ENCODE results near the gene NUDT16L1. TPM values are rescaled to one million over a fixed set of nuclear protein-coding genes. Genes with fewer than 3 reads are reported as not detected.
"Not testable (repeated sequence)": the region's sequence is repeated elsewhere in the genome, so short reads cannot be mapped to it uniquely, and the experiment has no call there.

The NUDT16L1 gene
- 10 to 100 TPM; 30.5 to 55.2 (median 42.5) TPM for total RNA-seq
- 62.3 TPM for polyA plus RNA-seq
- long read RNA-seq, donor 1, transcript NUDT16L1-201 (3 exons, 1,349 nt), result major isoform, 84 of 90 reads
- long read RNA-seq, donor 1, partial matches to known transcripts, result 2 of 90 reads
- long read RNA-seq, donor 1, other reads (novel, unspliced or antisense), result 1 of 90 reads
- long read RNA-seq, donor 2, transcript NUDT16L1-201 (3 exons, 1,349 nt), result major isoform, 50 of 56 reads
- long read RNA-seq, donor 2, partial matches to known transcripts, result 2 of 56 reads
- long read RNA-seq, donor 2, other reads (novel, unspliced or antisense), result 2 of 56 reads
- long read RNA-seq, donor 3, transcript NUDT16L1-201 (3 exons, 1,349 nt), result major isoform, 139 of 150 reads
- long read RNA-seq, donor 3, transcript NUDT16L1-204 (3 exons, 1,406 nt), result minor isoform, 7 of 150 reads
- long read RNA-seq, donor 3, partial matches to known transcripts, result 3 of 150 reads
- long read RNA-seq, donor 3, other reads (novel, unspliced or antisense), result 0 of 150 reads
- long read RNA-seq, donor 4, transcript NUDT16L1-201 (3 exons, 1,349 nt), result major isoform, 47 of 50 reads
- long read RNA-seq, donor 4, partial matches to known transcripts, result 0 of 50 reads
- long read RNA-seq, donor 4, other reads (novel, unspliced or antisense), result 2 of 50 reads

DNA sequence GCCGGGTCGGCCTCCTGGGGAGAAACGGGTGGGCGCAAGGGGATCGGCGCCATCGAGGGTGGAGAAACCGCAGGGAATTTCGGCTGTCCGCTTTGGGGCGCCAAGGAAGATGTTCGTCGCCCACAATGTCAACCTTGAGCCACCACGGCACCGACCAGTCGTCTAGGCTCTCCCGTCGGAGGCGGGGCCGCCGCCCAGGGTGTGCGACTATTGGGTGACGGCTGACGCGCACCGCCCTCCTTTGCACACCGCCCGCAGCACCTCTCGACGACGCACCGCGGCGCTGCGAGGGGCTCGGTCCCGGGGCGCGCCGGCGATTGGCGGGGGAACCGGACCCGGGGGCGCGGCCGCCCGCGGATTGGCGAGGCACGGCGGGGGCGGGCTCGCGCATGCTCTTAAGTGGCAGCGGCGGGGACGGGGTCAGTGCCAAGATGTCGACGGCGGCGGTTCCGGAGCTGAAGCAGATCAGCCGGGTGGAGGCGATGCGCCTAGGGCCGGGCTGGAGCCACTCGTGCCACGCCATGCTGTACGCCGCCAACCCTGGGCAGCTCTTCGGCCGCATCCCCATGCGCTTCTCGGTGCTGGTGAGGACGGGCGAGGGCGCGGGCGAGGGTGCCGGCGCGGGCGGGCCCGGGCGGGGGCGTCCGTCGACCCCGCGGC lies at the start of gene NUDT16L1:
NUDT16L1 (plus strand) TSS at position 267 of the 660 bp plus-strand sequence; CDS start at position 432, 165 bp downstream.
- ATAC-seq (peak; percentile 89 to 90), DNase-seq (peak; percentile 97 to 99 (median 99))
- WGBS, result under 1% methylated on average over 91 of the region's 91 CpGs
- Histone ChIP-seq H3K9me3 (ENCODE audit: control insufficient read depth, low read length) (no peaks in the 10 kb centered on the region), H3K4me1 (ENCODE audit: control insufficient read depth, insufficient read depth, low read length) (peaks cover 7% of the 10 kb centered on the region), H3K27me3 (ENCODE audit: control insufficient read depth, insufficient read depth) (no peaks in the 10 kb centered on the region), H3K4me3 (ENCODE audit: low read length) (peak within 1 kb of the TSS; percentile 65), H3K27ac (ENCODE audit: low read length) (peak within 1 kb of the TSS; percentile 36)
- intact Hi-C loops (cut with DNase I), result loop anchor here in 1 of 4 donors (10.0 kb wide), 1 partner anchor 261 kb away; the partner anchor contains the start of gene SEC14L5

DNA sequence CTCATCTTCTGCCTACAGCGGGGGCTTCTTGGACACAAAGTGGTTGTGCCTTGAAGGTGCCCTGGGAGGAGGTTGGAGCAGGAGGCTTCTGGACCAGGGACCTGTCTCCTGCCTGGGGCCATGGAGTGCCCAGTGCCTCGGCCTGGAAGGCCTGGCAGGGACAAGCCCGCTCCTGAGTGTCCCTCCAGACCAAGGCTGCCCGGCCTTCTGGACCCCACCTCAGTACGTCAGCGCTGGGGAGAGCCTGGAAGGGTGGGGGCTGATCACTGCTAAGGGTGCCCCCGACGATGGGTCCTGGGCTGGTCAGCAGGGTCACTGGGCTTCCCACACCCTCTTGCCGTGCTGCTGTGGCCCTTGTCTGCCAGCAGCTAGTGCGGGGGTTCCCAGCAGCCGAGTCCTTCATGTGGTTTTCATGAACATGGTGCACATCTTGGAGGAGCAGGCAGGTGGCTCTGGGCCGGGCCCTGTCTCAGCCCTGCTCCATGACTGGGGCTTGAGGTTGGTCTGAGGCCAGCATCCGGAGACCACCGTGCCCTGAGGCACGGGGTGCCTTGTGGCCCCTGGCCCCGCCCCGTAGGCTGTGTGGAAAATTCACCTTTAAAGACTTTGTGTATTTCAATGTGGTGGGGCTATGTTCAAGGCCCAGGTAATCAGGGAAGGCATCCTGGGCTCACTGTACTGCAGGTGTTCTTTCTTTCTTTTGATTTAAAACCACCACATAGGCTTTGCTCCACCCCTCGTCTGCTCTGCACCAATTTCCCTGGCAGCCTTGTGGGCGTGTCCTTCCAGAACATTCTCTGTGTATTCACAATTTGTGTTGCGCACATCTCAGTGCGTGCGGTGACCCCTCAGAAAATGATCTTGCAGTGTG lies 46.4 kb upstream of the NUDT16L1 start:
- Histone ChIP-seq H3K4me1 (ENCODE audit: control insufficient read depth, insufficient read depth, low read length) (no peaks in the 10 kb centered on the region), H3K4me3 (ENCODE audit: low read length) (no peak overlapping the region), H3K27ac (ENCODE audit: low read length) (no peak overlapping the region), H3K27me3 (ENCODE audit: control insufficient read depth, insufficient read depth) (no peaks in the 10 kb centered on the region), H3K9me3 (ENCODE audit: control insufficient read depth, low read length) (no peaks in the 10 kb centered on the region)
- intact Hi-C loops (cut with DNase I), result no loop called here
- ATAC-seq (peak in 1 of 2 donors; percentile 9), DNase-seq (peak in 2 of 3 donors; percentile 46 to 61)
- WGBS, result 95% methylated on average over 22 of the region's 22 CpGs

DNA sequence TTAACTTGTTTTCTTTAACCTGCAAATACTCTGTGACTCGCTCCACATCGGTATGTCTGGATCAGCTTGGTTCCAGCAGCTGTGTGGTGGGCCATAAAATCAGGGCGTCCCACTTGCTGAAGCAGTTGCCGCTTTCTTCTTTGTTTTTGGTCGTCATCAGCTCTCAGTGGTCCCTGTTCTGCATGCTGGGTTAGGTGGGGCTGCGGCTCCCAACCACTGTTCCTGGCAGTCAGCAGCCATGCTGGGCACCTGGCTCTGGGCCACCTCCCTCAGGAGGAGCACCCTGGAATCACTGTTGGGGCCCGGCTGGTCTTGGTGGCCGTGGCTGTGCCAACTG lies 45.8 kb upstream of the NUDT16L1 start:
- H3K27ac ChIP-seq (ENCODE audit: low read length), result no peak overlapping the region
- intact Hi-C loops (cut with DNase I), result no loop called here
- DNase-seq (peak in 1 of 3 donors; percentile 48), ATAC-seq (no peak)
- H3K4me3 ChIP-seq (ENCODE audit: low read length), result no peak overlapping the region
- no peaks in the 10 kb centered on the region for H3K9me3 ChIP-seq (ENCODE audit: control insufficient read depth, low read length)
- H3K27me3 ChIP-seq (ENCODE audit: control insufficient read depth, insufficient read depth), result no peaks in the 10 kb centered on the region
- no peaks in the 10 kb centered on the region for H3K4me1 ChIP-seq (ENCODE audit: control insufficient read depth, insufficient read depth, low read length)
- 98% methylated on average over 8 of the region's 8 CpGs for WGBS

DNA sequence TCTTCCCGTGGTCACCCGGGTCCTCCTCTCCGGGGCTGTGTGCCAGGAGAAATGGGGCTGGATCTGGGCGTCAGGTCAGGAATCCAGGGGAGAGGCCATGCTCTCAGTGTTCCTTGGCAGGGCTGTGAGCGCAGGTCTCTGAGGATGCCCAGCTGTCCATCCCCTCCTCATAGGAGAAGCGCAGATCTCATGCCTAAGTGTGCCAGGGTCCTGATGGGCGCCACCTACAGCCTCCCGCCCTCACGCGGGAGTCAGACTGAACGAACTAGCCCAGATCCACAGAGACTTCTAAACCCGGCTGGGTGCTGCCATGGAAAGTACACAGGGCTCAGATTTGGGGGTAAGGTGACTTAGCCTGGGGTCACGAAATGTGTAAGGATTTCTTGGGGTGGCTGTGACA lies 44.4 kb upstream of the NUDT16L1 start:
- H3K4me1 ChIP-seq (ENCODE audit: control insufficient read depth, insufficient read depth, low read length), result no peaks in the 10 kb centered on the region

DNA sequence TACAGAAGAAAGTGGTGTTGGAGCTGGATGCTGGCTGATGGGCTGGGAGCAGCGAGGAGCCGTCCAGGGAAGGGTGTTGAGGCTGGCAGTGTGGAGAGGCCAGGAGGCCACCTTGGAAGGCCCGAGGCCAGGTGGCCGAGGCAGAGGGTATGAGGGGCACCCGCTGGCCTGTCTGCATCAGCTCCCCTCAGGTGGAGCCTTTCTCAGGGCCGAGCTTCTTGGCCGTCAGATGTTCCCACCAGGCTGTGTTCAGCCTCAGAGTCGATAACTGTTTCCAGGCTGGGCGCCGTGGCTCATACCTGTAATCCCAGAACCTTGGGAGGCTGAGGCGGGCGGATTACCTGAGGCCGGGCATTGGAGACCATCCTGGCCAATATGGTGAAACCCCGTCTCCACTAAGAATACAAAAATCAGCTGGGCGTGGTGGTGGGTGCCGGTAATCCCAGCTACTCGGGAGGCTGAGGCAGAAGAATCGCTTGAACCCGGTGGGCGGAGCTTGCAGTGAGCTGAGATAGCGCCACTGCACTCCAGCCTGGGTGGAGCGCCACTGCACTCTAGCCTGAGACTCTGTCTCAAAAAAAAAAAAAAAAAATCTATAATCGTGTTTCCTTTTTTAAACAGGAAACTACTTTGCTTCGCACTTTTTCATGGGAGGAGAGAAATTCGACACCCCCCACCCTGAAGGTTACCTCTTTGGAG lies 43.5 kb upstream of the NUDT16L1 start:
- DNase-seq, result peak in 2 of 3 donors; percentile 47 to 59
- intact Hi-C loops (cut with DNase I), result no loop called here
- Histone ChIP-seq H3K4me1 (ENCODE audit: control insufficient read depth, insufficient read depth, low read length) (no peaks in the 10 kb centered on the region), H3K27ac (ENCODE audit: low read length) (no peak overlapping the region), H3K27me3 (ENCODE audit: control insufficient read depth, insufficient read depth) (no peaks in the 10 kb centered on the region), H3K4me3 (ENCODE audit: low read length) (no peak overlapping the region), H3K9me3 (ENCODE audit: control insufficient read depth, low read length) (no peaks in the 10 kb centered on the region)
- WGBS, result 90% methylated on average over 25 of the region's 25 CpGs
- no peak for ATAC-seq

More for the DNA sequence above, 44.4 kb upstream of the NUDT16L1 start:
- WGBS, result 93% methylated on average over 13 of the region's 13 CpGs
- Histone ChIP-seq H3K27me3 (ENCODE audit: control insufficient read depth, insufficient read depth) (no peaks in the 10 kb centered on the region), H3K9me3 (ENCODE audit: control insufficient read depth, low read length) (no peaks in the 10 kb centered on the region), H3K27ac (ENCODE audit: low read length) (no peak overlapping the region), H3K4me3 (ENCODE audit: low read length) (no peak overlapping the region)
- peak in 1 of 2 donors; percentile 17 for ATAC-seq
- peak in 2 of 3 donors; percentile 46 to 50 for DNase-seq
- intact Hi-C loops (cut with DNase I), result no loop called here

DNA sequence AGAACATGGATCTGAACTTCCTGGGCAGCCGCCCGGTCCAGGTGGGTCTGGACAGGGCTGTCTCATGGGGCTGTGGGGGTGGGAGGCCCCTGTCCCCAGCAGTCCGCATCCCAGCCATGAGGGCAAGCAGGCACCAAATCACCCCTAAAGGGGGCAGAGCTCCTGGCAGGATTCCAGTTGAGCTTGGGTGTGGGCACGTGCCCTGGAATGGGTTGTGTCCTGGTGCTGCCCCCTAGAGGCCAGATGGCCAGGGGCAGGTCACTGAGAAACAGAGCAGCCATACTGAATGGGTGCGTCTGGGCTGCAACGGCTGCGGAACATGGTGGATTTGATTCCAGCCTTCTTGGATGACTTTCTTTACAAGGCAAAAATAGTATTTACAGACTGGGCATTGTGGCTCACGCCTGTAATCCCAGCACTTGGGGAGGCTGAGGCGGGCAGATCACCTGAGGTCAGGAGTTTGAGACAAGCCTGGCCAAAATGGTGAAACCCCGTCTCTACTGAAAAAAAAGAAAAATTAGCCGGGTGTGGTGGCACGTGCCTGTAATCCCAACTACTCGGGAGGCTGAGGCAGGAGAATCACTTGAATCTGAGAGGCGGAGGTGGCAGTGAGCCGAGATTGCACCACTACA lies 42.8 kb upstream of the NUDT16L1 start:
- H3K4me3 ChIP-seq (ENCODE audit: low read length); intact Hi-C loops (cut with DNase I); H3K9me3 ChIP-seq (ENCODE audit: control insufficient read depth, low read length); H3K27ac ChIP-seq (ENCODE audit: low read length); H3K27me3 ChIP-seq (ENCODE audit: control insufficient read depth, insufficient read depth); H3K4me1 ChIP-seq (ENCODE audit: control insufficient read depth, insufficient read depth, low read length): not testable (repeated sequence)
- ATAC-seq (peak in 1 of 2 donors; percentile 30), DNase-seq (peak; percentile 44 to 85 (median 78))
- WGBS, result 90% methylated on average over 15 of the region's 15 CpGs

DNA sequence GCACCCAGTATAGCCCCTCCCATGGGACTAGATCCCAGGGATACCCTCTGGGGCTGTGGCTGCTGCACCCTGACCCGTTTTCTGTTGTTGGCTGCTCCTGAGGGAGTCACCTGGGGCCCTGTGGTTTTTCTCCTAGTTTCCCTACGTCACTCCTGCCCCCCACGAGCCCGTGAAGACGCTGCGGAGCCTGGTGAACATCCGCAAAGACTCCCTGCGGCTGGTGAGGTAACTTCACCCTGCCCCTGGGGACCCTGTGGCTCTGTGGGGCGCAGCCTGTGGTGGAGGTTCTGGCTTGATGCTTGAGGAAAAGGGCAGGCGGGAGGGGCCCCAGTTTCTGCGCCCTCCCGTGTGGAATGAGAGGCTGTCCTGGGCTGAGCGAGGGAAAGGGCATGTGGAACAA lies 41.5 kb upstream of the NUDT16L1 start:
- H3K27me3 ChIP-seq (ENCODE audit: control insufficient read depth, insufficient read depth), result no peaks in the 10 kb centered on the region
- H3K4me3 ChIP-seq (ENCODE audit: low read length), result no peak overlapping the region
- ATAC-seq (no peak), DNase-seq (peak in 1 of 3 donors; percentile 40)
- intact Hi-C loops (cut with DNase I), result no loop called here
- WGBS, result 93% methylated on average over 13 of the region's 13 CpGs
- no peaks in the 10 kb centered on the region for H3K9me3 ChIP-seq (ENCODE audit: control insufficient read depth, low read length)
- no peak overlapping the region for H3K27ac ChIP-seq (ENCODE audit: low read length)
- H3K4me1 ChIP-seq (ENCODE audit: control insufficient read depth, insufficient read depth, low read length), result no peaks in the 10 kb centered on the region

DNA sequence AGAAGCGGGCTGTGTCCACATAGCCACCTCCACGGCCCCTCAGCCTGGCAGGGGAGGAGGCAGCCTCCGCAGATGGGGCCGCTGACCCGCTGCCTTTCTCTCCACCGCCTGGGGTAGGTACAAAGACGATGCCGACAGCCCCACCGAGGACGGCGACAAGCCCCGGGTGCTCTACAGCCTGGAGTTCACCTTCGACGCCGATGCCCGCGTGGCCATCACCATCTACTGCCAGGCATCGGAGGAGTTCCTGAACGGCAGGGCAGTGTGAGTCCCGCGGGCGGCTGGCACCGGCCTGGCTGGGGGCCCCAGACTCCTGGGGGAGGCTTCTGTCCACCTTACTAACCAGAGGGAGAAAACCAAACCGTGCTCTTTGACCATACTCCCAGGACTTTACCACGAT lies 40.8 kb upstream of the NUDT16L1 start:
- Histone ChIP-seq H3K27ac (ENCODE audit: low read length) (no peak overlapping the region), H3K27me3 (ENCODE audit: control insufficient read depth, insufficient read depth) (no peaks in the 10 kb centered on the region), H3K9me3 (ENCODE audit: control insufficient read depth, low read length) (no peaks in the 10 kb centered on the region), H3K4me1 (ENCODE audit: control insufficient read depth, insufficient read depth, low read length) (no peaks in the 10 kb centered on the region), H3K4me3 (ENCODE audit: low read length) (no peak overlapping the region)
- ATAC-seq, result no peak
- WGBS, result 94% methylated on average over 25 of the region's 25 CpGs
- intact Hi-C loops (cut with DNase I), result no loop called here
- peak in 1 of 3 donors; percentile 48 for DNase-seq

DNA sequence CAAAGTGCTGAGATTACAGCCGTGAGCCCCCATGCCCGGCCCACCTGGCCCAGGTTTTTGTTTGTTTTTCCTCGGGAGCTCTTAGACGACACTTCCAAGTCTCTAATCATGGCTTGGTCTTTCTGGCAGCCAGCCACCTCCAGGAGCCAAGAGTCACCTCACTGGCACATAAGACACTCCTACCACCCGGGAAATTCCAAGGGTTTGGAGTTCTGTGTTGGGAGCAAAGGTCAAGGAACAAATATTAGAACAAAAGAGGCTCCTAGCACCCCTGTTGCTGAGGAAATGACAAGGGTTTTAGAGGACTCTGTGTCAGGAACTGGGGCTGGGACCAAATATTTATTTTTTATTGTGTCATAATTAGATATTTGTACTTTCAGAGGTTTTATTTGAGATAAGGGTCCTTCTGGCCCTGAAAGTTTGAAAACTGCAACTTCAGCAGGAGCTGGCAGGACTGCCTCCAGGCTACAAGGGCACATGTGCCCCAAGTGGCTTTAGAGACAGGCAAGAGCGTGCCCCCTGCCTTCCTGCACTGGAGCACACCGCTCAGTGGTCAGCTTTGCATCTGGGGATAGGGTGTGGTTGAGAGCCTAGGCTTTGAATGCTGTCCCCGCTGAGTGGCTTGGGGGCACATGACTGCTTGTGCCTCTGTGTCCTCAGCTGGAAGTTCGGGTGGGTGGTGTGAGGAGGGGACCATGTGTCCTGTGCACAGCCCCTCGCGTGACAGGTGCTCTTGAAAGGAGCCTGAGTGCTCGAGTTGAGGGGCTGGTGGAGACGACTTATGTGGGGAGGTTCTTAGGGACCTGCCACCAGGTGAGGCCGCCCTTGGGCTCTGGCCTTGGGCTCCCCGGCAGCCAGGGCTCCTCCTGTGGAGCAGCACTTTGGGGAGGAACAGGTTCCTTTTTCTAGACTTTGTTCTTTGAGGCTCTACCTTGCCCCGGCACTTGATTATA lies 39.1 kb upstream of the NUDT16L1 start:
- no peaks in the 10 kb centered on the region for H3K27me3 ChIP-seq (ENCODE audit: control insufficient read depth, insufficient read depth)
- WGBS, result 83% methylated on average over 16 of the region's 16 CpGs

More for the DNA sequence above, 39.1 kb upstream of the NUDT16L1 start:
- Histone ChIP-seq H3K27ac (ENCODE audit: low read length) (no peak overlapping the region), H3K4me1 (ENCODE audit: control insufficient read depth, insufficient read depth, low read length) (no peaks in the 10 kb centered on the region), H3K9me3 (ENCODE audit: control insufficient read depth, low read length) (no peaks in the 10 kb centered on the region), H3K4me3 (ENCODE audit: low read length) (no peak overlapping the region)
- intact Hi-C loops (cut with DNase I), result no loop called here
- DNase-seq (peak in 1 of 3 donors; percentile 41), ATAC-seq (no peak)

Data from right cardiac atrium (tissue), 5 donors.